LHCN-M2 (cell line): ENCODE data around the gene SLC17A3. TPM values are rescaled to one million over a fixed set of nuclear protein-coding genes. Genes with fewer than 3 reads are reported as not detected.

Source experiments
- DNase-seq: peaks from one replicate; pipeline ENCODE4 v3.0.0-alpha.2; 2012; ENCODE audit warnings: low read depth
- polyA plus RNA-seq: library from polyadenylated mRNA; unstranded; fragments of >200 nt; gene quantifications from one replicate; pipeline ENCODE4 v1.2.1, GENCODE V29; 2012; ENCODE audit warnings: missing spikeins
- total RNA-seq: library from RNA; depleted of rRNA; stranded (reverse); fragments of >200 nt; gene quantifications from 2 replicates; pipeline ENCODE4 v1.2.3, GENCODE V29; 2014; rRNA removed

SLC17A3 gene
- total RNA-seq: not detected in 2 replicates
- not detected for polyA plus RNA-seq

DNA sequence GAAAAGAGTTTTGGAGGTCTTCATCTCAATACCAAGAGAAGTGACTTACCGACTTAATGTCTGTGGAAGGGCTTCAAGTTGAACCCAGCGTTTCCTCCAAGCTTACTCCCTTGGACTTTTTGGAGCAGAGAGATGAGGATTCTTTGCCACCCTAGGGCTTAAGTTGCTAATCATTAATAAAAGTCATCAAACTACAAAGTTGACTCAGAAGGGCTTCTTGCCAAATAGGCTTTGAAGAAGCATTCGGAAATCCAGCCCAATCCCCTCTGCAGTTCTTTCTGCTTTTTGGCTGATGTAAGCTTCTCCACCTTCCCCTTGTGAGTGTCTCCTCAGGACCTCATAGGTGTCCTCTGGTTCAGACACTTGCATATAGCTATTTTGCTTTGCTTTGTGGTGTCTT is at the start of gene SLC17A3:
Gene SLC17A3, minus strand, starts transcription at position 126 of the 400 bp plus-strand sequence. CDS start 5,856 bp downstream, outside the sequence.
- no peak for DNase-seq

DNA sequence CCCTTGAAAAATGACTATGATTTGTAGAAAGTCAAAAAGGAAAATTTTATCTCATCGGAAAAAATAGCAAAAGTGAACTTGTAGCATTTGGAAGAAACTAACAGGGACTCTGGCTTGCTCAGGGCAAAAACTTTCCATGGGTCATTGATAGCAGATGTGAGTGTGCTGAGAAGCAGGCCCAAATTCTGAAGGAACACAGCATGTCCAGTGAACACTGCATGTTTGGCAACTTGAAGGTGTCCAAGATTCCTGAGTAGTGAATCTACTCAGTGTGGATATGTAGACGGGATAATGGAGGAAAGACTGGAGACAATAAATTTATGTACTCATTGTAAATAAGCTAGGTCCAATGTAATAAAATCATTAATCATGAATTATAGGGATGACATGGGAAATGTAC is 48.3 kb upstream of the SLC17A3 start:
- no peak for DNase-seq

- no peak for DNase-seq
Measured at GRCh38 chr6:25921525-25922203, 47.6 kb upstream of the SLC17A3 start.

DNA sequence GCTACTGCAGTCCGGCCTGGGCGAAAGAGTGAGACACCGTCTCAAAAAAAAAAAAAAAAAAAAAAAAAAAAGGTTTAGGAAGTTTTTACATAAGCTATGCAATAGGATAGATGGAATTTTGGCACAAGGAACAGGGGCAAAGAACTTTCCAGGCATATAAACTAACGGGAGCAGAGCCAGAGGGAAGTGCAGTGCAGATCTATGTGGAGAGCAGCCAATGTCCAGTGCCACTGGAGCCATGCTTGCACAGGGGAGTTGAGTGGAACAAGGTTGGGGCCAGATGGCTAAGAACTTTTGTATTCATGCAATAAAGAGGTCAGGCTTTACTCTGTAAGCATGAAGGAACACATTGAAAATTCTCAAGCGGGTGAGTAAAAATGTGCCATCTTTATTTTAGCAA is 45.6 kb upstream of the SLC17A3 start:
- no peak for DNase-seq

DNA sequence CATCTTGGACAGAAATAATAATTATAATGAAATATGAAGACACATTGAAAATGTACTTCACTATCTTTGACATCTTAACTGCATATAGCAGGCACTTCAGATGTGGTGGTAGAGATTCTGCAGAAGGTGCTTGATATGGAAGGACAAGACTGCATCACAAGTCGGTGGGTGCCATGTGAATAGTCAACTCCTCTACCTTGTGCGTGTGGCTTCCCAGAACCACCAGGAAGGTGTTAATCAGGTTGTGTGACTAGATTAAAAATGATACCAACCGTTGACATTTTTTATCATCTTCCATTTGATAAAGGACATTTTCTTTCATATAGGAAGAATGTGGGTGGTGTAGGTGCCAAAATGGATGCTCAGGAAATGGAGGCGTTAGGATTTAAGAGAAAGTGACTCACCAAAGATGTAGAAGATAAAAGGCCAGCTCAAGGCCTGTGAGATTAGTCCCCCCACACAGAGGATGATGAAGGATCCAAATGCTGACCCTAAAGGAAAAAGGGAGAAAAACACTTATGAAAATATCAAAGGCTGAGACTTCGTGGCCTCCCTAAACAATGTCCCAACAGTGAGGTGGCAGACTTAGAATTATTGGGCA is 44.1 kb upstream of the SLC17A3 start:
- DNase-seq: no peak

GRCh38 chr6:25916789-25917490 is 42.9 kb upstream of the SLC17A3 start:
- no peak for DNase-seq

GRCh38 chr6:25916330-25916729 is 42.3 kb upstream of the SLC17A3 start:
- no peak for DNase-seq

GRCh38 chr6:25913741-25914140 is 39.7 kb upstream of the SLC17A3 start:
- no peak for DNase-seq

GRCh38 chr6:25911351-25911750 is 37.3 kb upstream of the SLC17A3 start:
- no peak for DNase-seq

DNA sequence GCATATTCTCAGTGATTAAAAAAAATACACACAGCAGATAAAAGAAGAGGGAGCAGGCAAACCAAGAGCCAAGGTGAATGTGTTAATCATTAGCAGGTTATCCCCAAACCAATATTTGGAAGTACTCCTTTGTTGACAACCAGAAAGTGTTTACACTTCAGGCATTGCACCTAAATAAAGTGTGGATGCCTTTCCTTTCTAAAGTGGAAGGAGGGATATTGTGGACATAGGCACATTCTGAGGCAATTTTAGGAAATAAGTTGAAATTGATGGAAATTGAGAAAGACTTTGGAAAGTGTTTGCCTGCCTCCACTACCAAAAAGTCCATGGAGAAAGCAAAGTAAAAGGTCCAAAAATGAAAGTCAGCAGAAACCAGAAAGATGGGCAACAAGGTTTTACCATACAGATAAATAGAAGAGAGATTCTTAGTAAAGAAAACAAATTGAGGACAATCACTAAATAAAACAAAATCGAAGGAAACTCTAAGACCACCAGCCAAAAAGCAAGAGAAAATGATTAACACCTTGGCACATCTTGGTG is 33.5 kb upstream of the SLC17A3 start:
- no peak for DNase-seq

DNA sequence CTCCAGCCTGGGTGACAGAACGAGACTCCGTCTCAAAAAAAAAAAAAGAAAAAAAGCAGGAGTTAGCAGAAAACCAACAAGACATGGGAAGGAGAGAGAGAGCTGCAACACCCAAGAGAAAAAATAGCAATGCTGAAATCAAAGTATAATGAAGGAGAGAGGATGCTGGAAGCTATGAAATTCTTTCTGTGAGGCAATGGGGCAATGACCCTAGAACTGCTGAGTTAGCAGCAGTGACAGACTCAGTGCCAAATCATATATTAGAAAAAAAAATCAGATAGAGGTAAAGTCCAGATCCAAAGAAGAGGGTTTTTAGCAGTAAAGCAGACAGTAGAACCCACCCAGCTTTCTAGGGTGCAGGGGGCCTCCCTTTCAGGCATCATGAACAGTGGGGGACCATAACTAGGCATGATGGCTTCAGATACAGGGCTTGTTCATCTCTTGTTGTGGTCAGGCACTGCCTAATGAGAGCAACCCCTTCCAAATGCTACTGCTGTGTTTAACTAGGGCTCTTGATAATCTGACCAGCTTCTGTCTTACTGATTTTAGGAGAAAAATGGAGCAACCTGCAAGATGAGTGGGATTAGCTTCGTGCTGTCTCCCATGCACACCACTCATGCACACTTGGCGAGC is 29.5 kb upstream of the SLC17A3 start:
- no peak for DNase-seq

DNA sequence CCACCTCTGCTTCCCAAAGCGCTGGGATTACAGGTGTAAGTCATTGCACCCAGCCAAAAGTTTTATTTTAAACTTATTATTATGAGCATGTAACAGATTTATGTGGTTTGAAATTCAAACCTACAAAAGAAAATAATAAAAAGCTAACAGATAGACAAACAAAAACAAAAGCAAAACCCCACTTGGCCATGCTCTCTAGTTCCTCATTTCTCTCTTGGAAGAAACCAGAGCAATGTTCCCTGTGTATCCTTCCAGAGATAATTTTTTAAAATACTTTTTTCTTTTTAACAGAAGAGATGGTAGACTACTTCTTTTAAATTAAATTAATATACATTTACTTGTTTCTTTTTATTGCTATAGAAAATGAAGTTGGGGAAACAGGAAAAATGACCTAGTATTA is 28.0 kb upstream of the SLC17A3 start:
- no peak for DNase-seq

- DNase-seq: no peak
Measured at GRCh38 chr6:25900843-25901242, 26.8 kb upstream of the SLC17A3 start.

DNA sequence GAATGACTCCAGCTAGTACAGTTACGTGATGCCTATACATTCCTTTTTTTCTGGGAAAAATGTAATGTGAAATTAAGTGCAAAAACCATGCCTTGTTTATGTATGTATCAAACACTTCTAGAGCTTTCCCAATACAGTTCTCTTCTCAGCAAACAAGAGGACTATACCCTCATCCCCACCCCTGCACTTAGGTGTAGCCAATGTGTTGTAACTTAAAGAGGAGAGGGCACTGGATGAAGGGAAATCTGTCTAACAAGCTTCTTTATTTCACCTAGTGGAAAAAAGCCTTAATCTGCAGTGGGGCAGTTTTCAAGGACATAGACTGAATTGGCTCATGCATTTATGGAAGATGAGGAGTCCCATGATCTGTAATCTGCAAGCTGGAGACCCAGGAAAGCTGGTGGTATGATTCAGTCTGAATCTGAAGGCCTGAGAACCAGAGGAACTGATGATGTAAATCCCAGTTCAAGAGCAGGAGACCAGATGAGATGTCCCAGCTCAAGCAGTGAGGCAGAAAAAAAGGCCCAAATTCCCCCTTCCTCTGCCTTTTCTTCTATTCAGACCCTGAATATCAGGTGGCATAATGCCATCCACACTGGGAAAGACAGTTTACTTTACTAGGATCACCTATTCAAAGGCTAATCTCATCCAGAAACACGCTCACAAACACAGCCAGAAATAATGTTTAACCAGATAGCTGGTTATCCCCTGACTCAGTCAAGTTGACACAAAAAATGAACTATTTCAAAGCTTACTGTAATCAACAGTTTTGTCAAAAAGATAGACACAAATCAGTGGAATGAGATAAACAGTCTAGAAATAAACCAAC is 25.8 kb upstream of the SLC17A3 start:
- DNase-seq: no peak

GRCh38 chr6:25899123-25899522 is 25.1 kb upstream of the SLC17A3 start:
- no peak for DNase-seq

DNA sequence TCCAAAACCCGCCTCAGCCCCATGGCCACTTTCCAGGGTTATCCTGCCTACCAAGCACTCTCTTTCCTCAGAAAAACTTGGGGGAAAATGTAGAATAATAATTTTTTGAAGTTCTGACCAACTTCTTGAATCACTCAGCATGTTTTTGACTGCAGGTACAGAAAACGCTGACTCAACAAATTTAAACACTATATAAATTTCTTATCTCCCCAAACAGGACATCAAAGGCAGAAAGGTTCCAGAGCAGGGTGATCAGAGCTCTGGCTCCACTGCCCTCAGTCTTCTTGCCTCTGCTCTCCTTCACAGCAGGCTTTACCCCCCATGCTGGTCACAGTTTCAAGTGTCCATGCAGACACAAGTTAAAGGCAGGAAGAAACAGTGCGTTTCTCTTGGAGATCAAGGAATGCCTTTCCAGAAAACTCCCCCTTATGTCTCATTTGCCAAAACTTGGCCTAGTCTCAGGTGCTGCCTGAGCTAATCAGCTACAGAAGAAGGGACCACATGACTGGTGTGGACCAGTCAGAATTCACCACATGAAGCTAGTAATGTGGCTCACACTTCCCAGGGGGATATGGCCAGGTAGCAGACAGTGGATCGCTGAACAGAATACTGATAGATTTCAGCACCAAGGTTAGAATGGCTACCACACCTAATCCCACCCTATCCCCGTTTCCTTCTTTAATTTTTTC is 24.4 kb upstream of the SLC17A3 start:
- DNase-seq: no peak

- no peak for DNase-seq
Measured at GRCh38 chr6:25896252-25896651, 22.2 kb upstream of the SLC17A3 start.

- DNase-seq: no peak
Measured at GRCh38 chr6:25895771-25896170, 21.7 kb upstream of the SLC17A3 start.

- no peak for DNase-seq
Measured at GRCh38 chr6:25893778-25894177, 19.7 kb upstream of the SLC17A3 start.

DNA sequence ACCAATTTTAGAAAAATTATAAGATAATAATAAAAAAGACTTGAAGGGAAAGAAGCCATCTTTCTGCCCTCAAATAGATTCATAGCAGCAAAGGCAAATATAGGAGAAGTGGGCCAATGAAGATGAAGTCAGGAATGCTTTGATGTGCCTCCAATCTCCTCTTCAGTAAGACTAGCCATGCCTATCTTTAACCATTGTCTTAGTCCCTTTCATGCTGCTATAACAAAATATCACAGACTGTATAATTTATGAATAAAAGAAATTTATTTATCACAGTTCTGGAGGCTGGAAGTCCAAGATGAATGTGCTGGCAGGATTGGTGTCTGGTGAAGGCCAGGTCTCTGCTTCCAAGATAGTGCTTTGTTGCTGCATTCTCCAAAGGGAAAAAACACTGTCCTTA is 18.8 kb upstream of the SLC17A3 start:
- DNase-seq: no peak
